DOHH2 (cell line): Measurements from ENCODE around the gene STOML1.

Experiments used
- H3F3A ChIP-seq: fragments of 200-600 bp; sonication (generic), shearing (Covaris generic); 2 replicates; pipeline ENCODE4 v1.6.0; 2016; ENCODE audit warnings: antibody characterized with exemption, mild to moderate bottlenecking; ENCODE audit not compliant: control insufficient read depth, insufficient read depth
- H3K27ac ChIP-seq: fragments of 200-600 bp; sonication (generic); 2 replicates; pipeline ENCODE4 v1.5.1; 2014; ENCODE audit warnings: low read depth, mild to moderate bottlenecking, low read length, moderate library complexity
- H3K27me3 ChIP-seq: fragments of 200-600 bp; sonication (generic); 2 replicates; pipeline ENCODE4 v1.6.1; 2014; ENCODE audit warnings: mild to moderate bottlenecking, low read length, mixed read lengths; ENCODE audit not compliant: control insufficient read depth
- H3K36me3 ChIP-seq: fragments of 200-600 bp; sonication (generic); 2 replicates; pipeline ENCODE4 v1.6.1; 2014; ENCODE audit warnings: mild to moderate bottlenecking, low read length, moderate library complexity, mixed read lengths; ENCODE audit not compliant: control insufficient read depth
- H3K4me1 ChIP-seq: fragments of 200-600 bp; sonication (generic); 2 replicates; pipeline ENCODE4 v1.6.1; 2014; ENCODE audit warnings: mild to moderate bottlenecking, low read length, mixed read lengths; ENCODE audit not compliant: control insufficient read depth
- H3K4me2 ChIP-seq: fragments of 200-600 bp; sonication (generic); 2 replicates; pipeline ENCODE4 v1.6.0; 2014; ENCODE audit warnings: mild to moderate bottlenecking, low read length, moderate library complexity
- H3K4me3 ChIP-seq: fragments of 200-600 bp; sonication (generic); 2 replicates; pipeline ENCODE4 v1.5.1; 2014; ENCODE audit warnings: mild to moderate bottlenecking, low read length, mixed read lengths
- H3K79me2 ChIP-seq: fragments of 200-600 bp; sonication (generic); 2 replicates; pipeline ENCODE4 v1.6.1; 2014; ENCODE audit warnings: mild to moderate bottlenecking, low read length, mixed read lengths; ENCODE audit not compliant: control insufficient read depth
- H3K9me2 ChIP-seq: fragments of 200-600 bp; sonication (generic); replicated peaks from 2 replicates; pipeline ENCODE4 v1.6.1; 2014; ENCODE audit warnings: mild to moderate bottlenecking, low read length, mixed read lengths; ENCODE audit not compliant: control insufficient read depth
- H3K9me3 ChIP-seq: fragments of 200-600 bp; sonication (generic); 2 replicates; pipeline ENCODE4 v1.6.1; 2014; ENCODE audit warnings: antibody characterized with exemption, low read length, mixed read lengths; ENCODE audit not compliant: control insufficient read depth, insufficient read depth
- H4K20me1 ChIP-seq: fragments of 200-600 bp; sonication (generic); 2 replicates; pipeline ENCODE4 v1.6.0; 2014; ENCODE audit warnings: low read depth, mild to moderate bottlenecking, antibody characterized with exemption, low read length, moderate library complexity; ENCODE audit not compliant: control insufficient read depth, insufficient read depth
- CTCF ChIP-seq: fragments of 200-600 bp; sonication (generic); IDR thresholded peaks from one replicate; pipeline ENCODE4 v1.5.1; 2014; ENCODE audit warnings: antibody characterized with exemption, mild to moderate bottlenecking, low read depth, low read length; ENCODE audit not compliant: poor library complexity, severe bottlenecking
- EZH2phosphoT487 ChIP-seq: fragments of 200-600 bp; sonication (generic); IDR thresholded peaks from 2 replicates; pipeline ENCODE4 v1.6.1; 2017; ENCODE audit warnings: borderline replicate concordance, mild to moderate bottlenecking, antibody characterized with exemption, low read length, moderate library complexity, mixed read lengths

Gene STOML1

GRCh38 chr15:73991260-73991659 lies 835 bp downstream of the STOML1 start:
- TF ChIP-seq EZH2phosphoT487 = no peak
- no peak for TF ChIP-seq CTCF
- Histone ChIP-seq H3K27ac (no peak overlapping the region), H3K9me2 (no peaks in the 10 kb centered on the region), H3K9me3 (no peaks in the 10 kb centered on the region), H3K4me3 (peak overlapping the region; percentile 91), H3K79me2 (peaks cover 8% of the 10 kb centered on the region), H3K4me2 (peak overlapping the region; percentile 89), H3K27me3 (no peaks in the 10 kb centered on the region), H3K36me3 (no peaks in the 10 kb centered on the region), H4K20me1 (no peaks in the 10 kb centered on the region), H3K4me1 (peaks cover 32% of the 10 kb centered on the region), H3F3A (no peaks in the 10 kb centered on the region)

- no peaks in the 10 kb centered on the region for H4K20me1 ChIP-seq
- H3K4me2 ChIP-seq = peak overlapping the region; percentile 89; the same call in 1 of the 2 replicates
- H3K9me2 ChIP-seq = no peaks in the 10 kb centered on the region
- no peak overlapping the region for H3K27ac ChIP-seq
- H3K4me1 ChIP-seq = peaks cover 25% of the 10 kb centered on the region
- peaks cover 8% of the 10 kb centered on the region for H3K79me2 ChIP-seq
- no peaks in the 10 kb centered on the region for H3K27me3 ChIP-seq
- H3K9me3 ChIP-seq = no peaks in the 10 kb centered on the region
- TF ChIP-seq CTCF (no peak), EZH2phosphoT487 (no peak)
- H3K4me3 ChIP-seq = no peak overlapping the region
- no peaks in the 10 kb centered on the region for H3K36me3 ChIP-seq
- H3F3A ChIP-seq = no peaks in the 10 kb centered on the region
Observed at GRCh38 chr15:73990250-73991005, 1.7 kb downstream of the STOML1 start.

GRCh38 chr15:73989001-73989798 lies 2.9 kb downstream of the STOML1 start:
- H3K4me2 ChIP-seq = no peak overlapping the region
- no peaks in the 10 kb centered on the region for H3K27me3 ChIP-seq
- no peaks in the 10 kb centered on the region for H3K9me3 ChIP-seq
- no peaks in the 10 kb centered on the region for H3K36me3 ChIP-seq
- H4K20me1 ChIP-seq = no peaks in the 10 kb centered on the region
- H3K27ac ChIP-seq = no peak overlapping the region
- H3F3A ChIP-seq = no peaks in the 10 kb centered on the region
- no peak overlapping the region for H3K4me3 ChIP-seq
- TF ChIP-seq EZH2phosphoT487 = no peak
- no peaks in the 10 kb centered on the region for H3K79me2 ChIP-seq
- H3K4me1 ChIP-seq = peaks cover 17% of the 10 kb centered on the region
- H3K9me2 ChIP-seq = no peaks in the 10 kb centered on the region
